ENCODE measurements around the gene LCMT1.
A peak's percentile ranks its signal among the peaks of the same experiment; 100 is the strongest.
"Not testable (repeated sequence)": the region's sequence is repeated elsewhere in the genome, so short reads cannot be mapped to it uniquely, and the experiment has no call there.

LCMT1 gene

GRCh38 chr16:25174285-25174684 lies 62.7 kb downstream of the LCMT1 start:
- no peak for DNase-seq (ENCODE audit: low read depth)
- no peak overlapping the region for H3K4me3 ChIP-seq (ENCODE audit: low read depth, low read length)
- TF ChIP-seq CTCF (IDR thresholded peaks at IDR 0.05; ENCODE audit: insufficient read depth, low read depth, low read length, missing control alignments) = no peak

- no peak for DNase-seq (ENCODE audit: low read depth)
- no peak for TF ChIP-seq CTCF (IDR thresholded peaks at IDR 0.05; ENCODE audit: insufficient read depth, low read depth, low read length, missing control alignments)
- no peak overlapping the region for H3K4me3 ChIP-seq (ENCODE audit: low read depth, low read length)
Observed at GRCh38 chr16:25176136-25176535, 64.6 kb downstream of the LCMT1 start.

DNA sequence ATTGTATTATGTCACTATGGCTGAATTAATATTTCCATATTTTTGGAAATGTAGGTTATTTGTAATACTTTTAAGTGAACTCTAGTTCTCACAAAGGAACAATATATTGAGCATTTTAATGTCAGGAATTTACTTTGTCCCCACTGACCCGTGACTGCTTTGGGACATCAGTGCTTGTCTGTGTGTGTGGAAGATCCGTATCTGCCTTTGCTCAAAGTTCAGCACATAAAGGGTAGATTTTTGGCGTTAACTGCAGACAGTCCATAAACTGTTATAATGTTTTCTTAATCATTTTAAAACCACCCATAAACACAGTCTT lies 65.9 kb downstream of the LCMT1 start:
- DNase-seq (ENCODE audit: low read depth) = no peak

GRCh38 chr16:25177831-25178688 lies 66.5 kb downstream of the LCMT1 start:
- H3K4me3 ChIP-seq (ENCODE audit: low read depth, low read length) = no peak overlapping the region
- DNase-seq (ENCODE audit: low read depth) = no peak
- TF ChIP-seq CTCF (IDR thresholded peaks at IDR 0.05; ENCODE audit: insufficient read depth, low read depth, low read length, missing control alignments) = no peak

More for the DNA sequence above, 65.9 kb downstream of the LCMT1 start:
- no peak overlapping the region for H3K4me3 ChIP-seq (ENCODE audit: low read depth, low read length)
- no peak for TF ChIP-seq CTCF (IDR thresholded peaks at IDR 0.05; ENCODE audit: insufficient read depth, low read depth, low read length, missing control alignments)

DNA sequence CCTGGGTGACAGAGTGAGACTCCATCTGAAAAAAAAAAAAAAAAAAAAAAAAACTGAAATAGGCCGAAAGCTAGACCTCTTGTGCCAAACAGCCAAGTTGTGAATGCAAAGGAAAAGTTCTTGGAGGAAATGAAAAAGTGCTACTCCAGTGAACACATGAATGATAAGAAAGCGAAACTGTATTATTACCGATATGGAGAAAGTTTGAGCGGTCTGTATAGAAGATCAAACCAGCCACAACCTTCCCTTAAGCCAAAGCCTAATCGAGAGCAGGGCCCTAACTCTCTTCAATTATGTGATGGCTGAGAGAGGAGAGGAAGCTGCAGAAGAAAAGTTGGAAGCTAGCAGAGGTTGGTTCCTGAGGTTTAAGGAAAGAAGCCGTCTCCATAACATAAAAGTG lies 69.7 kb downstream of the LCMT1 start:
- not testable (repeated sequence) for H3K4me3 ChIP-seq (ENCODE audit: low read depth, low read length)
- DNase-seq (ENCODE audit: low read depth) = peak; percentile 12

DNA sequence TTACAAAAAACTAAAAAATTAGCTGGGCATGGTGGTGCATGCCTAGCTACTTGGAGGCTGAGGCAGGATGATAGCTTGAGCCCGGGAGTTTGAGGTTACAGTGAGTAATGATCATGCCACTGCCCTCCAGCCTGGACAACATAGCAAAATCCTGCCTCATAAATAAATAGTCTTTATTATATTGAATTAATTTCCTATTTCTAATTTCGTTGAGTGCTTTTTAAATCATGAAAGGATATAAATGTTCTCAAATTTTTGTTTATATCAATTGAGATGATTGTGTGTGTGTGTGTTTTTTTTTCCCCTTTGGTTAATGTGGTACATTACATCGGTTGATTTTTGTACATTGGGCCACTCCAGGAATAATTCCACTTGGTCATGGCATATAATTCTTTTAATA lies 73.2 kb downstream of the LCMT1 start:
- DNase-seq (ENCODE audit: low read depth) = no peak
- TF ChIP-seq CTCF (IDR thresholded peaks at IDR 0.05; ENCODE audit: insufficient read depth, low read depth, low read length, missing control alignments) = no peak
- H3K4me3 ChIP-seq (ENCODE audit: low read depth, low read length) = no peak overlapping the region

GRCh38 chr16:25187491-25187795 lies 75.9 kb downstream of the LCMT1 start:
- no peak overlapping the region for H3K4me3 ChIP-seq (ENCODE audit: low read depth, low read length)

More at GRCh38 chr16:25187491-25187795, 75.9 kb downstream of the LCMT1 start:
- DNase-seq (ENCODE audit: low read depth) = no peak
- no peak for TF ChIP-seq CTCF (IDR thresholded peaks at IDR 0.05; ENCODE audit: insufficient read depth, low read depth, low read length, missing control alignments)

Data from GM12865 (cell line).